ENCODE measurements around the gene SETDB1. TPM values are rescaled to one million over a fixed set of nuclear protein-coding genes. Genes with fewer than 3 reads are reported as not detected.
A peak's percentile ranks its signal among the peaks of the same experiment; 100 is the strongest.

SETDB1 gene
- total and polyA plus RNA-seq, 2 of the 13 experiments (the other 11 are each of a cell fraction or from before 2014, with no cell fraction given), result 33.1 to 34.6 TPM

GRCh38 chr1:150979092-150980056 lies 53.2 kb downstream of the SETDB1 start (continued):
- TF ChIP-seq ZNF687 (CRISPR knock-in tag; IDR thresholded peaks at IDR 0.05) (peak; percentile 72), RCOR2 (CRISPR knock-in tag; IDR thresholded peaks at IDR 0.05) (0 out of 2 replicates have a peak, but pooled peaks have one; percentile 45), ZSCAN21 (CRISPR knock-in tag; IDR thresholded peaks at IDR 0.05; ENCODE audit: borderline replicate concordance) (no peak), ZNF552 (CRISPR knock-in tag; IDR thresholded peaks at IDR 0.05; ENCODE audit: borderline replicate concordance) (no peak), PTBP1 (IDR thresholded peaks at IDR 0.05; ENCODE audit: low read depth, low read length, poor library complexity, severe bottlenecking) (no peak), ZNF562 (CRISPR knock-in tag; IDR thresholded peaks at IDR 0.05; ENCODE audit: borderline replicate concordance) (no peak), ZBTB42 (CRISPR knock-in tag; IDR thresholded peaks at IDR 0.05) (0 out of 2 replicates have a peak, but pooled peaks have one; percentile 48), NRL (CRISPR knock-in tag; IDR thresholded peaks at IDR 0.05; ENCODE audit: borderline replicate concordance) (0 out of 2 replicates have a peak, but pooled peaks have one; percentile 46), KDM5B (CRISPR knock-in tag; IDR thresholded peaks at IDR 0.05; ENCODE audit: borderline replicate concordance) (0 out of 2 replicates have a peak, but pooled peaks have one; percentile 14), MLLT10 (CRISPR knock-in tag; IDR thresholded peaks at IDR 0.05) (no peak), ZNF20 (CRISPR knock-in tag; IDR thresholded peaks at IDR 0.05) (no peak), IKZF4 (CRISPR knock-in tag; IDR thresholded peaks at IDR 0.05; ENCODE audit: borderline replicate concordance, low read depth, not compliant biosample characterization) (no peak), ESRRA (CRISPR knock-in tag; IDR thresholded peaks at IDR 0.05; ENCODE audit: low read depth) (no peak; the same call in 1 of the 2 replicates), ZNF512 (CRISPR knock-in tag; IDR thresholded peaks at IDR 0.05) (no peak), ZNF3 (CRISPR knock-in tag; IDR thresholded peaks at IDR 0.05) (no peak), PRDM4 (CRISPR knock-in tag; IDR thresholded peaks at IDR 0.05; ENCODE audit: borderline replicate concordance) (no peak), ZFYVE20 (CRISPR knock-in tag; IDR thresholded peaks at IDR 0.05; ENCODE audit: borderline replicate concordance, low read depth) (no peak)
